B cell (primary cell): ENCODE data around the gene PANK2. TPM values are rescaled to one million over a fixed set of nuclear protein-coding genes. Genes with fewer than 3 reads are reported as not detected.

Experiments used
- ATAC-seq: fragments of 200-7000 bp; cut with Tn5 transposase; one replicate; pipeline ENCODE4 v1.10.0; 2021; ENCODE audit warnings: low read depth, mild to moderate bottlenecking, moderate number of reproducible peaks, moderate library complexity
- CTCF ChIA-PET: fragments of 350-600 bp; sonication (Branson Sonifier 250); formaldehyde crosslinking; loops from one replicate; lab custom pipeline; 2021; ENCODE audit warnings: antibody characterized with exemption, inconsistent platforms; lab: Charles Lee
- POLR2A ChIA-PET: fragments of 350-600 bp; sonication (Branson Sonifier 250); formaldehyde crosslinking; loops from one replicate; lab custom pipeline; 2021; ENCODE audit warnings: antibody characterized with exemption; lab: Charles Lee
- DNase-seq: peaks from one replicate; pipeline ENCODE4 v3.0.0; 2013
- H2AFZ ChIP-seq: 2 replicates; pipeline ENCODE4 v1.6.1; 2012; ENCODE audit warnings: mild to moderate bottlenecking, low read depth, low read length; ENCODE audit not compliant: insufficient read depth, poor library complexity, severe bottlenecking
- H3K27ac ChIP-seq, 2 donors: 1 replicate in 1 of 2; 2 replicates in 1 of 2; pipeline ENCODE4 v1.5.1; 2012 to 2013; ENCODE audit warnings: low read length in 2 of 2, mild to moderate bottlenecking in 2 of 2, moderate library complexity in 1 of 2
- H3K27me3 ChIP-seq, 4 experiments: fragments of 200-600 bp in 1 of 4; sonication (generic) in 1 of 4; replicated peaks in 1 of 4; 1 replicate in 2 of 4; 2 replicates in 2 of 4; pipeline versions ENCODE4 v1.6.1 to v1.7.0; 2013 to 2016; ENCODE audit warnings: low read length in 3 of 4, mild to moderate bottlenecking in 2 of 4, mixed read lengths in 1 of 4, moderate library complexity in 1 of 4; ENCODE audit not compliant: insufficient read depth in 4 of 4, control insufficient read depth in 3 of 4; ENCODE audit errors: control extremely low read depth in 1 of 4
- H3K36me3 ChIP-seq, 2 experiments: replicated peaks in 1 of 2; 1 replicate in 1 of 2; 2 replicates in 1 of 2; pipeline versions ENCODE4 v1.6.1 to v1.7.1; 2013; ENCODE audit warnings: low read length in 1 of 2; ENCODE audit not compliant: insufficient read depth in 2 of 2, control insufficient read depth in 1 of 2; ENCODE audit errors: control extremely low read depth in 1 of 2, extremely low read depth in 1 of 2
- H3K4me1 ChIP-seq, 2 donors: fragments of 200-600 bp in 1 of 2; sonication (generic) in 1 of 2; 1 replicate in 1 of 2; 2 replicates in 1 of 2; pipeline versions ENCODE4 v1.5.1 to v1.6.1; 2013 to 2017; ENCODE audit warnings: low read length in 2 of 2; ENCODE audit not compliant: control insufficient read depth in 2 of 2, insufficient read depth in 2 of 2
- H3K4me2 ChIP-seq: replicated peaks from 2 replicates; pipeline ENCODE3; 2012; ENCODE audit warnings: mild to moderate bottlenecking, low read depth, low read length; ENCODE audit not compliant: poor library complexity, severe bottlenecking
- H3K4me3 ChIP-seq, 5 experiments: fragments of 200-600 bp in 1 of 5; sonication (generic) in 1 of 5; 1 replicate in 3 of 5; 2 replicates in 2 of 5; pipeline versions ENCODE4 v1.5.1 to v1.7.0; 2011 to 2016; ENCODE audit warnings: low read length in 4 of 5, mild to moderate bottlenecking in 4 of 5, low read depth in 2 of 5, control low read depth in 1 of 5, moderate library complexity in 1 of 5; ENCODE audit not compliant: insufficient read depth in 1 of 5; ENCODE audit errors: control extremely low read depth in 1 of 5, extremely low read depth in 1 of 5
- H3K79me2 ChIP-seq: fragments of 200-600 bp; sonication (generic); one replicate; pipeline ENCODE4 v1.6.0; 2016; ENCODE audit warnings: low read length; ENCODE audit not compliant: control insufficient read depth, insufficient read depth
- H3K9ac ChIP-seq: fragments of 200-600 bp; sonication (generic); 2 replicates; pipeline ENCODE4 v1.6.1; 2017; ENCODE audit warnings: mild to moderate bottlenecking, low read length, moderate library complexity
- H3K9me3 ChIP-seq, 3 donors: one replicate each; pipeline versions ENCODE4 v1.6.1 to v1.7.1; 2013; ENCODE audit warnings: low read length in 2 of 3; ENCODE audit not compliant: control insufficient read depth in 2 of 3, insufficient read depth in 1 of 3; ENCODE audit errors: control extremely low read depth in 1 of 3
- H4K20me1 ChIP-seq: 2 replicates; pipeline ENCODE4 v1.6.0; 2012; ENCODE audit warnings: mild to moderate bottlenecking, low read length; ENCODE audit not compliant: insufficient read depth, control insufficient read depth, poor library complexity, severe bottlenecking
- H3K27ac Mint-ChIP-seq: one replicate; pipeline ENCODE4 v1.8.0; 2021; ENCODE audit warnings: mixed read lengths
- H3K27me3 Mint-ChIP-seq: one replicate; pipeline ENCODE4 v1.8.0; 2021; ENCODE audit warnings: mixed read lengths
- H3K4me1 Mint-ChIP-seq: one replicate; pipeline ENCODE4 v1.8.0; 2021; ENCODE audit warnings: mixed read lengths
- H3K4me3 Mint-ChIP-seq: one replicate; pipeline ENCODE4 v1.8.0; 2021; ENCODE audit warnings: mixed read lengths
- H3K9me3 Mint-ChIP-seq: one replicate; pipeline ENCODE4 v1.8.0; 2022; ENCODE audit warnings: mixed read lengths; ENCODE audit not compliant: insufficient read depth
- EZH2 ChIP-seq: IDR thresholded peaks from 2 replicates; pipeline ENCODE4 v1.6.1; 2012; ENCODE audit warnings: borderline replicate concordance, low read depth, mild to moderate bottlenecking, moderate library complexity, low read length; ENCODE audit not compliant: insufficient read depth, poor library complexity, severe bottlenecking
- WGBS: methylation state at CpG from one replicate; pipeline ENCODE4 v1.1.5; 2013; ENCODE audit warnings: missing lambda C conversion rate; ENCODE audit not compliant: insufficient coverage; 5-methylcytosine and 5-hydroxymethylcytosine counted together
- intact Hi-C: fragments of 100-400 bp; cut with micrococcal nuclease; formaldehyde crosslinking; loops from one replicate; pipeline ENCODE4 v1.10.0; 2022
- polyA plus RNA-seq: library from polyadenylated mRNA; depleted of rRNA; stranded (reverse); fragments of >200 nt; gene quantifications from 2 replicates; pipeline ENCODE4 v1.2.3, GENCODE V29; 2012
- total RNA-seq, 2 donors: library from RNA; stranded (reverse); fragments of 120-200 nt in 1 of 2; gene quantifications; 1 replicate in 1 of 2; 2 replicates in 1 of 2; pipeline versions ENCODE4 v1.2.3 to v1.2.4, GENCODE V29; 2013 to 2022
- TF ChIP-seq, protein P1 (sequence below): fragments of 200-600 bp; IDR thresholded peaks from one replicate; pipeline ENCODE4 v1.8.0; 2022; ENCODE audit warnings: antibody characterized with exemption, mild to moderate bottlenecking

Gene PANK2
- total and polyA plus RNA-seq, 2 donors (not counting 1 experiment from before 2014, with no cell fraction given) = 20.5 to 63.3 TPM

DNA sequence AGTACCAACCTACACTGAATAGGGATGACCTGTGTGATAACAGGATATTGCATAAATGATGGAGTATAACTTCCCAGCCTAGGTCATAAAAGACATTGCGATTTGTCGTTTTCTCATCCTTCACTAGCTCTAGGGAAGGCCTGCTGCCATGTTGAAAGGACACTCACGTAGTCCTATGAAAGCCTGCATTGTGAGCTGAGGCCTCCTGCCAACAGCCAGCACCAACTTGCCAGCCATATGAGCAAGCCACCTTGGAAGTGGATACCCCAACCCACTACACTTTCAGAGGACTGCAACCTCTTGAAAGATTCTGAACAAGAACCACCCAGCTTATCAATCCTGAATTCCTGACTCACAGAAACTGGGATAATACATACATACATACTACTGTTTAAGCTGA lies 3.5 kb upstream of the PANK2 start:
- DNase-seq (no peak), ATAC-seq (no peak)
- peaks cover 26% of the 10 kb centered on the region for H3K4me1 Mint-ChIP-seq
- Histone ChIP-seq H2AFZ (no peak overlapping the region), H3K4me2 (no peak overlapping the region), H3K27ac (no peak overlapping the region), H3K9ac (no peak overlapping the region), H3K4me3 (no peak overlapping the region), H3K27me3 (no peaks in the 10 kb centered on the region), H3K4me1 (peaks cover 16 to 19% of the 10 kb centered on the region in 2 donors), H3K9me3 (no peaks in the 10 kb centered on the region), H3K79me2 (peaks cover 33% of the 10 kb centered on the region), H4K20me1 (peaks cover 11% of the 10 kb centered on the region), H3K36me3 (peaks cover 0 to 3% of the 10 kb centered on the region in 2 experiments)
- TF ChIP-seq EZH2 = no peak
- TF ChIP-seq, protein P1, sequence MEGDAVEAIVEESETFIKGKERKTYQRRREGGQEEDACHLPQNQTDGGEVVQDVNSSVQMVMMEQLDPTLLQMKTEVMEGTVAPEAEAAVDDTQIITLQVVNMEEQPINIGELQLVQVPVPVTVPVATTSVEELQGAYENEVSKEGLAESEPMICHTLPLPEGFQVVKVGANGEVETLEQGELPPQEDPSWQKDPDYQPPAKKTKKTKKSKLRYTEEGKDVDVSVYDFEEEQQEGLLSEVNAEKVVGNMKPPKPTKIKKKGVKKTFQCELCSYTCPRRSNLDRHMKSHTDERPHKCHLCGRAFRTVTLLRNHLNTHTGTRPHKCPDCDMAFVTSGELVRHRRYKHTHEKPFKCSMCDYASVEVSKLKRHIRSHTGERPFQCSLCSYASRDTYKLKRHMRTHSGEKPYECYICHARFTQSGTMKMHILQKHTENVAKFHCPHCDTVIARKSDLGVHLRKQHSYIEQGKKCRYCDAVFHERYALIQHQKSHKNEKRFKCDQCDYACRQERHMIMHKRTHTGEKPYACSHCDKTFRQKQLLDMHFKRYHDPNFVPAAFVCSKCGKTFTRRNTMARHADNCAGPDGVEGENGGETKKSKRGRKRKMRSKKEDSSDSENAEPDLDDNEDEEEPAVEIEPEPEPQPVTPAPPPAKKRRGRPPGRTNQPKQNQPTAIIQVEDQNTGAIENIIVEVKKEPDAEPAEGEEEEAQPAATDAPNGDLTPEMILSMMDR = no peak
- H3K27ac Mint-ChIP-seq = peak overlapping the region; percentile 46
- ChIA-PET POLR2A (no interaction called here), CTCF (interaction anchor here (0.9 kb wide), 1 partner anchor 30 kb away, joined by 4 read pairs; no protein-coding TSS in a partner anchor)
- no peak overlapping the region for H3K4me3 Mint-ChIP-seq
- intact Hi-C loops = no loop called here
- WGBS = 97% methylated on average over 3 of the region's 3 CpGs
- H3K9me3 Mint-ChIP-seq = no peaks in the 10 kb centered on the region
- no peaks in the 10 kb centered on the region for H3K27me3 Mint-ChIP-seq

DNA sequence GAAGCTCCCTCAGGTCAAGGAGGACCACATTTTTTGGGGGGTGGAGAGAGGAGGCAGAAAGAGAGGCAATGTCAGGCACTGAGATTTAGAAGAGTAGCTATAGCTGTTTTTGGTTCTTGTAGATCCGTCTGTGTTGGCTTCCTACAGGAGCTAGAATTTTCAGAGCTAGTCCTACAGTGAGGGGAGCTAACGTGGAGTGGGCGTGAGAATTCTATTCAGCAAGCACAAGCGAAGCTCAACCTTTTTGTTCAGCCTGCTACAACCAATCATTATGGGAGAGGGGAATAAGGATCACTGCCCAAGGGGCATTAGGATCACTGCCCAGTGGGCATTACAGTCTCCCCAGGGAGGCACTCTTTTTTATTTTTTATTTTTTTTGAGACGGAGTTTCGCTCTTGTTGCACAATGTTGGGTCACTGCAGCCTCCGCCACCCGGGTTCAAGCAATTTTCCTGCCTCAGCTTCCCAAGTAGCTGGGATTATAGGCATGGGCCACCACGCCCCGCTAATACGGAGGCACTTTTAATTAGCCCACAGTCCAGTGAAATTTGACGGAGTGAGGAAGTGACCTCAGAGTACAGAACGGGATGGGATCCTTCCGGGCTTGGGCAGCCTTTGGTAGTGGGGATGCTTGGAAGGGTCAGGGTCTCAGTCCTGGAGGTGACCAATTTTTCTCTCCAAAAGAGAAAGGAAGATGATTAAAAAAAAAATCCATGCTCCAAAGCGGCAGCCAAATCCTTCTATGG lies 1.1 kb upstream of the PANK2 start:
- intact Hi-C loops = loop anchor here (2.0 kb wide), 3 partner anchors 19 to 101 kb away; partner anchors contain the start of gene CENPB
- Mint-ChIP-seq H3K27ac (peak overlapping the region; percentile 97), H3K9me3 (no peaks in the 10 kb centered on the region), H3K4me1 (peaks cover 48% of the 10 kb centered on the region), H3K4me3 (peak overlapping the region; percentile 97), H3K27me3 (no peaks in the 10 kb centered on the region)
- H4K20me1 ChIP-seq = peaks cover 25% of the 10 kb centered on the region
- peak overlapping the region; percentile 70 to 88 (median 83) for H3K4me3 ChIP-seq
- H3K9ac ChIP-seq = peak overlapping the region; percentile 78
- POLR2A ChIA-PET = interaction anchor here (0.6 kb wide), 1 partner anchor 255 kb away, joined by 3 read pairs; no protein-coding TSS in a partner anchor
- no peaks in the 10 kb centered on the region for H3K27me3 ChIP-seq
- 50% methylated on average over 6 of the region's 15 CpGs for WGBS
- CTCF ChIA-PET = interaction anchor here (0.7 to 2.7 kb wide), 8 partner anchors 28 to 197 kb away, joined by 3 to 6 read pairs (median 3); partner anchors contain the start of genes ADISSP and AP5S1
- H3K4me1 ChIP-seq = peaks cover 39 to 42% of the 10 kb centered on the region in 2 donors
- peaks cover 0 to 3% of the 10 kb centered on the region in 2 experiments for H3K36me3 ChIP-seq
- peak overlapping the region; percentile 18 to 90 for H3K27ac ChIP-seq
- DNase-seq (no peak), ATAC-seq (no peak)
- peak overlapping the region; percentile 90 for H2AFZ ChIP-seq
- TF ChIP-seq, protein P1 = no peak
- no peak for TF ChIP-seq EZH2
- H3K9me3 ChIP-seq = no peaks in the 10 kb centered on the region
- peak overlapping the region; percentile 80 for H3K4me2 ChIP-seq
- peaks cover 56% of the 10 kb centered on the region for H3K79me2 ChIP-seq
